H1 (cell line): ENCODE measurements around the gene MIPOL1. TPM values are rescaled to one million over a fixed set of nuclear protein-coding genes. Genes with fewer than 3 reads are reported as not detected.

Experiments
- BRCA1 ChIP-seq: IDR thresholded peaks from 2 replicates; pipeline ENCODE4 v1.6.1; 2012; ENCODE audit warnings: low read depth, low read length, improper control_type of control experiment
- CHD7 ChIP-seq: fragments of 300-600 bp; sonication (generic); IDR thresholded peaks from 2 replicates; pipeline ENCODE4 v1.7.1; 2012; ENCODE audit warnings: low read length, moderate library complexity, mild to moderate bottlenecking, inconsistent platforms; ENCODE audit not compliant: insufficient replicate concordance
- GABPA ChIP-seq: IDR thresholded peaks from 2 replicates; pipeline ENCODE4 v1.6.1; 2011; ENCODE audit warnings: mild to moderate bottlenecking, low read length, moderate library complexity, borderline replicate concordance; ENCODE audit not compliant: insufficient read depth
- KDM5A ChIP-seq: fragments of 200-600 bp; IDR thresholded peaks from 2 replicates; pipeline ENCODE4 v1.7.1; 2012; ENCODE audit warnings: mild to moderate bottlenecking, low read length, inconsistent platforms, mixed read lengths
- NANOG ChIP-seq: IDR thresholded peaks from 2 replicates; pipeline ENCODE4 v1.6.1; 2011; ENCODE audit warnings: low read length, low read depth, mild to moderate bottlenecking, inconsistent platforms; ENCODE audit not compliant: insufficient read depth, poor library complexity, severe bottlenecking
- POU5F1 ChIP-seq: IDR thresholded peaks from 2 replicates; pipeline ENCODE4 v1.6.1; 2011; ENCODE audit warnings: low read depth, mild to moderate bottlenecking, low read length, moderate library complexity
- RXRA ChIP-seq: IDR thresholded peaks from 2 replicates; pipeline ENCODE4 v1.6.1; 2011; ENCODE audit warnings: low read depth, mild to moderate bottlenecking, low read length, moderate library complexity; ENCODE audit not compliant: insufficient read depth
- USF2 ChIP-seq: IDR thresholded peaks from 2 replicates; pipeline ENCODE4 v1.6.1; 2011; ENCODE audit warnings: low read length, improper control_type of control experiment
- polyA plus RNA-seq, 7 experiments: library from polyadenylated mRNA; depleted of rRNA in 3 of 7; stranded (reverse) in 5 of 7; unstranded in 2 of 7; fragments of >200 nt in 5 of 7; fragments of 200-250 nt in 2 of 7; gene quantifications; 1 replicate in 5 of 7; 2 replicates in 1 of 7; 4 replicates in 1 of 7; pipeline versions ENCODE4 v1.2.1 to v1.2.3, GENCODE V29; 2011 to 2013; ENCODE audit warnings: missing spikeins in 2 of 7, mixed read lengths in 2 of 7
- total RNA-seq: library from RNA; stranded (reverse); fragmentation: NEBNext Ultra II Directional; extraction: Animal tissue kit (Norgen Biotek cat#: 25700); gene quantifications from 2 replicates; pipeline ENCODE4 v1.2.1, GENCODE V29; 2021

Gene MIPOL1
- total and polyA plus RNA-seq, 2 of the 8 experiments (the other 6 are each of a cell fraction or from before 2014, with no cell fraction given): 2.8 to 23.9 TPM

DNA sequence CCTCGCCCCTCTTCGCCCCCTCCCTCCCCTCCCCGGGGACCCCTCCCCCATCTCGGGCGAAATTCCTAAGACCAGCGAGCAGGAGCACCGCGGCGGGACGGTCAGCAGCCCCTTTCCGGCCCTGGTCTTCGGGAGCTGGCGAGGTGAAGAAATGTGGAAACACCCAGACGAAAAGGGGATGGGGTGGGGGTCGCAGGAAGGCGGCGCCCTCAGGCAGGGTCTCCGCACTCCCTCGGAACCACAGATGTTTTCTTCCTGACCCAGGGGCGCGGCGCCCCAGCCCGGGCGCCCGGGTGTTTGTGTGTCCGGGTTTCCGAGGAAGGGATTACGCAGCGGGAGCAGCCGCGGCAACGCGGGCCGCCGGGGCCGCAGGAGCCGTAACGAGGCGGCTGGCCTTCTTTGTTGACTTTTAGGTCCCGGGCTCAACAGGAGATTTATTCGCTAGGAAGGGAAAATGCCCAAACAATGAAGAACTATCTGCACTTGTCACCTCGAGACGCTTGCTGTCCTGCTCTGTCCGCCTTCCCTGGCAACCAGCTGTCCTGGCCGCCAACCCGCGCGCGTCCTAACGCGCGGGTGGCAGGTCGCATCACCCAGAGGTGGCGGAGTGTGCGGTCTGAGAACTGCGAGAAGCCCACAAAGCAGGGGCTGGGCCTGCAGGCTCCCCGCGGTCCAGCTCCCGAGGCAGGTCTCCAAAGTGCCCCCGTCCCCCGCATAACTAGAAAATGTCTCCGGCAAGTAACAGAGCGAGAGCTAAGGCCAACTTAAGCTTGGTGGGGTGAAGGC, 390.3 kb downstream of the MIPOL1 start (continued):
- TF ChIP-seq CHD7: no peak
- TF ChIP-seq POU5F1: no peak
- TF ChIP-seq NANOG: no peak
- no peak for TF ChIP-seq KDM5A
- no peak for TF ChIP-seq RXRA
- TF ChIP-seq GABPA: no peak
- no peak for TF ChIP-seq USF2
- TF ChIP-seq BRCA1: no peak
